Natural killer cell treated with Interleukin-12 subunit alpha and Interleukin-12 subunit beta and Interleukin-15 and Interleukin-18, amount 100 ng/mL, for 72 hours (primary cell): ENCODE data around the gene POLE. TPM values are rescaled to one million over a fixed set of nuclear protein-coding genes. Genes with fewer than 3 reads are reported as not detected.

Experiments used
- total RNA-seq, 2 donors: library from RNA; stranded (reverse); gene quantifications; one replicate each; pipeline ENCODE4 v1.2.3, GENCODE V29; 2022

The POLE gene
- total RNA-seq, 2 donors from 2014 or later, result 94.3 to 265 TPM

Other genes with a start within 250 kb of the POLE start
- gene FBRSL1, start 197.2 kb downstream of the POLE start, total RNA-seq, result 10 to 100 TPM; 38.0 to 91.5 TPM
- not detected for gene LRCOL1, start 76.8 kb downstream of the POLE start, total RNA-seq
- gene P2RX2, start 68.6 kb downstream of the POLE start, total RNA-seq, result not detected
- gene PXMP2, start 245 bp upstream of the POLE start, total RNA-seq, result 10 to 100 TPM in 1 of 2 donors, 1 to 10 TPM in 1; 9.6 to 22.2 TPM
- 100 to 1,000 TPM in 1 of 2 donors, 10 to 100 TPM in 1; 54.9 to 114 TPM for gene PGAM5, start 23.5 kb upstream of the POLE start, total RNA-seq
- 100 to 1,000 TPM; 163 to 193 TPM for gene ANKLE2, start 74.5 kb upstream of the POLE start, total RNA-seq
- gene GOLGA3, start 141.5 kb upstream of the POLE start, total RNA-seq, result 100 to 1,000 TPM in 1 of 2 donors, 10 to 100 TPM in 1; 69.3 to 118 TPM
- 100 to 1,000 TPM; 121 to 155 TPM for gene CHFR, start 200.3 kb upstream of the POLE start, total RNA-seq